ENCODE measurements around the gene GNB5.

The GNB5 gene

GRCh38 chr15:52143873-52144272 is 47.3 kb downstream of the GNB5 start:
- Histone ChIP-seq H3K4me3 (ENCODE audit: low read depth, low read length) (no peak overlapping the region), H3K4me1 (no peaks in the 10 kb centered on the region), H3K27me3 (ENCODE audit: control insufficient read depth, insufficient read depth, low read length) (no peaks in the 10 kb centered on the region), H3K4me2 (ENCODE audit: low read length) (no peak overlapping the region), H3K27ac (no peak overlapping the region), H2AFZ (no peak overlapping the region), H3K79me2 (no peaks in the 10 kb centered on the region), H3K36me3 (ENCODE audit: control insufficient read depth, insufficient read depth, low read length) (no peaks in the 10 kb centered on the region), H3K9me3 (ENCODE audit: control insufficient read depth, low read length) (no peaks in the 10 kb centered on the region), H3K9ac (no peak overlapping the region)
- TF ChIP-seq CTCF (IDR thresholded peaks at IDR 0.05): no peak

- H3K9me3 ChIP-seq (ENCODE audit: control insufficient read depth, low read length): no peaks in the 10 kb centered on the region
- H2AFZ ChIP-seq: no peak overlapping the region
- no peak for TF ChIP-seq CTCF (IDR thresholded peaks at IDR 0.05)
- H3K9ac ChIP-seq: no peak overlapping the region
- H3K79me2 ChIP-seq: no peaks in the 10 kb centered on the region
- H3K4me3 ChIP-seq (ENCODE audit: low read depth, low read length): no peak overlapping the region
- H3K27ac ChIP-seq: no peak overlapping the region
- no peaks in the 10 kb centered on the region for H3K36me3 ChIP-seq (ENCODE audit: control insufficient read depth, insufficient read depth, low read length)
- no peaks in the 10 kb centered on the region for H3K27me3 ChIP-seq (ENCODE audit: control insufficient read depth, insufficient read depth, low read length)
- no peak overlapping the region for H3K4me2 ChIP-seq (ENCODE audit: low read length)
- no peaks in the 10 kb centered on the region for H3K4me1 ChIP-seq
These were observed 50.5 kb downstream of the GNB5 start for GRCh38 chr15:52140646-52141045.

- Histone ChIP-seq H3K36me3 (ENCODE audit: control insufficient read depth, insufficient read depth, low read length) (no peaks in the 10 kb centered on the region), H3K9ac (no peak overlapping the region), H3K4me1 (no peaks in the 10 kb centered on the region), H3K9me3 (ENCODE audit: control insufficient read depth, low read length) (no peaks in the 10 kb centered on the region), H3K27me3 (ENCODE audit: control insufficient read depth, insufficient read depth, low read length) (no peaks in the 10 kb centered on the region), H3K79me2 (no peaks in the 10 kb centered on the region), H3K4me2 (ENCODE audit: low read length) (no peak overlapping the region), H3K27ac (no peak overlapping the region), H3K4me3 (ENCODE audit: low read depth, low read length) (no peak overlapping the region), H2AFZ (no peak overlapping the region)
- TF ChIP-seq CTCF (IDR thresholded peaks at IDR 0.05): peak; percentile 55
These were observed 51.4 kb downstream of the GNB5 start for GRCh38 chr15:52139599-52140462.

- Histone ChIP-seq H3K36me3 (ENCODE audit: control insufficient read depth, insufficient read depth, low read length) (no peaks in the 10 kb centered on the region), H3K27ac (no peak overlapping the region)
These were observed 53.5 kb downstream of the GNB5 start for GRCh38 chr15:52137432-52138357.

More at GRCh38 chr15:52137432-52138357, 53.5 kb downstream of the GNB5 start:
- Histone ChIP-seq H3K79me2 (no peaks in the 10 kb centered on the region), H3K9me3 (ENCODE audit: control insufficient read depth, low read length) (no peaks in the 10 kb centered on the region), H3K27me3 (ENCODE audit: control insufficient read depth, insufficient read depth, low read length) (no peaks in the 10 kb centered on the region), H3K4me3 (ENCODE audit: low read depth, low read length) (no peak overlapping the region), H3K4me1 (no peaks in the 10 kb centered on the region), H3K9ac (no peak overlapping the region), H3K4me2 (ENCODE audit: low read length) (no peak overlapping the region), H2AFZ (no peak overlapping the region)
- no peak for TF ChIP-seq CTCF (IDR thresholded peaks at IDR 0.05)
